A673 (cell line): Measurements from ENCODE around the gene FGF5. TPM values are rescaled to one million over a fixed set of nuclear protein-coding genes. Genes with fewer than 3 reads are reported as not detected.

Source experiments
- BruUV-seq: library from RNA; stranded (reverse); fragments of 400-500 nt; replicated peaks from 2 replicates; lab custom pipeline; 2021; lab: Mats Ljungman, UMichigan
- CTCF ChIA-PET: fragments of 300-600 bp; sonication (Branson Sonifier 250); formaldehyde crosslinking; loops from one replicate; lab custom pipeline; 2022; ENCODE audit warnings: antibody characterized with exemption; lab: Charles Lee
- POLR2A ChIA-PET: fragments of 300-600 bp; sonication (Branson Sonifier 250); formaldehyde crosslinking; loops from one replicate; lab custom pipeline; 2022; ENCODE audit warnings: antibody characterized with exemption; ENCODE audit not compliant: low non-redundant PET; lab: Charles Lee
- DNase-seq: peaks from one replicate; pipeline ENCODE4 v3.0.0-alpha.2; 2015; ENCODE audit warnings: low spot score
- H3K27ac ChIP-seq: fragments of 200-600 bp; sonication (generic); 2 replicates; pipeline ENCODE4 v1.5.1; 2016; ENCODE audit warnings: mixed run types, low read depth, mild to moderate bottlenecking, mixed read lengths, antibody characterized with exemption, low read length; ENCODE audit not compliant: poor library complexity, severe bottlenecking
- H3K27me3 ChIP-seq: fragments of 200-600 bp; sonication (generic); replicated peaks from 2 replicates; pipeline ENCODE4 v1.6.1; 2017; ENCODE audit warnings: mixed run types, low read depth, mild to moderate bottlenecking, mixed read lengths, antibody characterized with exemption, low read length; ENCODE audit not compliant: insufficient read depth, poor library complexity
- H3K36me3 ChIP-seq: fragments of 200-600 bp; sonication (generic); 2 replicates; pipeline ENCODE4 v1.6.1; 2016; ENCODE audit warnings: mixed run types, mild to moderate bottlenecking, mixed read lengths, antibody characterized with exemption, low read length; ENCODE audit not compliant: insufficient read depth, poor library complexity, severe bottlenecking
- H3K4me1 ChIP-seq: fragments of 200-600 bp; sonication (generic); 2 replicates; pipeline ENCODE4 v1.6.1; 2017; ENCODE audit warnings: mixed run types, mild to moderate bottlenecking, mixed read lengths, antibody characterized with exemption, low read length; ENCODE audit not compliant: insufficient read depth, poor library complexity, severe bottlenecking
- H3K4me3 ChIP-seq: fragments of 200-600 bp; sonication (generic); 2 replicates; pipeline ENCODE4 v1.5.1; 2016; ENCODE audit warnings: low read depth, mixed run types, mild to moderate bottlenecking, mixed read lengths, low read length; ENCODE audit not compliant: poor library complexity, severe bottlenecking
- H3K9me3 ChIP-seq: fragments of 200-600 bp; sonication (generic); 2 replicates; pipeline ENCODE4 v1.6.1; 2016; ENCODE audit warnings: mixed run types, low read depth, mild to moderate bottlenecking, mixed read lengths, antibody characterized with exemption, low read length; ENCODE audit not compliant: poor library complexity, severe bottlenecking
- CTCF ChIP-seq: fragments of 300-800, 200-600 bp; sonication (generic); conservative IDR thresholded peaks from 2 replicates; pipeline ENCODE4 v1.5.1; 2017; ENCODE audit warnings: low read depth, mild to moderate bottlenecking, antibody characterized with exemption, low read length, moderate library complexity, mixed read lengths
- EZH2 ChIP-seq: fragments of 200-600 bp; sonication (generic); IDR thresholded peaks from 2 replicates; pipeline ENCODE4 v1.6.1; 2017; ENCODE audit warnings: borderline replicate concordance, low read depth, mild to moderate bottlenecking, mixed read lengths, antibody characterized with exemption, low read length; ENCODE audit not compliant: poor library complexity, severe bottlenecking
- intact Hi-C: fragments of 100-400 bp; cut with micrococcal nuclease; formaldehyde crosslinking; loops from one replicate; pipeline ENCODE4 v1.10.0; 2022; ENCODE audit not compliant: unreplicated experiment
- total RNA-seq: library from RNA; stranded (reverse); gene quantifications from 2 replicates; pipeline ENCODE4 v1.2.3, GENCODE V29; 2021

FGF5 gene
- total RNA-seq, 1 experiment from 2014 or later = not detected

- Histone ChIP-seq H3K27me3 (peaks cover 33% of the 10 kb centered on the region), H3K27ac (no peak overlapping the region), H3K4me3 (no peak overlapping the region), H3K36me3 (no peaks in the 10 kb centered on the region), H3K4me1 (no peaks in the 10 kb centered on the region), H3K9me3 (no peaks in the 10 kb centered on the region)
- DNase-seq = no peak
- POLR2A ChIA-PET = no interaction called here
- TF ChIP-seq EZH2 = no peak
- CTCF ChIA-PET = no interaction called here
- intact Hi-C loops = no loop called here
- no TSS peak for BruUV-seq
Observed at GRCh38 chr4:80231180-80231579, 35.3 kb upstream of the FGF5 start.

GRCh38 chr4:80232707-80233370 is 33.6 kb upstream of the FGF5 start:
- POLR2A ChIA-PET = no interaction called here
- Histone ChIP-seq H3K4me3 (no peak overlapping the region), H3K27ac (no peak overlapping the region), H3K36me3 (no peaks in the 10 kb centered on the region), H3K9me3 (no peaks in the 10 kb centered on the region), H3K27me3 (peaks cover 31% of the 10 kb centered on the region), H3K4me1 (no peaks in the 10 kb centered on the region)
- CTCF ChIA-PET = interaction anchor here (0.7 kb wide), 1 partner anchor 837 kb away, joined by 3 read pairs; no protein-coding TSS in a partner anchor
- intact Hi-C loops = no loop called here
- no peak for TF ChIP-seq CTCF
- TF ChIP-seq EZH2 = no peak
- BruUV-seq = no TSS peak
- no peak for DNase-seq

GRCh38 chr4:80233390-80233789 is 33.1 kb upstream of the FGF5 start:
- POLR2A ChIA-PET = no interaction called here
- no TSS peak for BruUV-seq
- H3K4me3 ChIP-seq = no peak overlapping the region
- H3K36me3 ChIP-seq = no peaks in the 10 kb centered on the region
- H3K27ac ChIP-seq = no peak overlapping the region
- H3K27me3 ChIP-seq = peaks cover 30% of the 10 kb centered on the region
- CTCF ChIA-PET = no interaction called here
- no peak for DNase-seq
- no peaks in the 10 kb centered on the region for H3K4me1 ChIP-seq
- no peaks in the 10 kb centered on the region for H3K9me3 ChIP-seq
- intact Hi-C loops = no loop called here
- TF ChIP-seq EZH2 = no peak
- TF ChIP-seq CTCF = no peak

- Histone ChIP-seq H3K4me1 (no peaks in the 10 kb centered on the region), H3K27ac (no peak overlapping the region)
- intact Hi-C loops = no loop called here
Observed at GRCh38 chr4:80235451-80235850, 31.0 kb upstream of the FGF5 start.

More at GRCh38 chr4:80235451-80235850, 31.0 kb upstream of the FGF5 start:
- Histone ChIP-seq H3K4me3 (no peak overlapping the region), H3K27me3 (peaks cover 21% of the 10 kb centered on the region), H3K9me3 (no peaks in the 10 kb centered on the region), H3K36me3 (no peaks in the 10 kb centered on the region)
- no TSS peak for BruUV-seq
- ChIA-PET CTCF (no interaction called here), POLR2A (no interaction called here)
- TF ChIP-seq CTCF = no peak
- TF ChIP-seq EZH2 = no peak
- DNase-seq = no peak
